Endothelial cell of umbilical vein (primary cell): ENCODE data around the gene MEA1. TPM values are rescaled to one million over a fixed set of nuclear protein-coding genes. Genes with fewer than 3 reads are reported as not detected.
A peak's percentile ranks its signal among the peaks of the same experiment; 100 is the strongest.

ENCODE experiments used
- BruUV-seq: library from RNA; stranded (reverse); fragments of 400-500 nt; replicated peaks from 2 replicates; lab custom pipeline; 2021; lab: Mats Ljungman, UMichigan
- CTCF ChIA-PET: fragments of 300-600, 350-600 bp; sonication (Branson Sonifier 250); formaldehyde crosslinking; loops from one replicate; lab custom pipeline; 2021; ENCODE audit warnings: antibody characterized with exemption, inconsistent platforms; lab: Charles Lee
- POLR2A ChIA-PET: fragments of 300-600, 350-600 bp; sonication (Branson Sonifier 250); formaldehyde crosslinking; loops from one replicate; lab custom pipeline; 2021; ENCODE audit warnings: antibody characterized with exemption, inconsistent platforms; lab: Charles Lee
- DNase-seq: peaks from one replicate; pipeline ENCODE4 v3.0.0-alpha.2; 2011; ENCODE audit warnings: low read depth, low spot score
- FAIRE-seq: peaks from 2 replicates; lab custom pipeline; 2011; peaks lifted over from hg19 to GRCh38; lab: Jason Lieb, UNC
- H2AFZ ChIP-seq: 2 replicates; pipeline ENCODE4 v1.6.0; 2012; ENCODE audit warnings: low read depth, low read length, control low read depth, inconsistent platforms
- H3K27ac ChIP-seq: 2 replicates; pipeline ENCODE4 v1.5.1; 2011; ENCODE audit warnings: low read depth, mild to moderate bottlenecking, control low read depth, low read length, moderate library complexity; ENCODE audit not compliant: insufficient read depth
- H3K27me3 ChIP-seq, 2 experiments: 2 replicates each; pipeline versions ENCODE4 v1.6.0 to v1.6.1; 2011; ENCODE audit warnings: low read length in 2 of 2, mixed read lengths in 1 of 2; ENCODE audit not compliant: control insufficient read depth in 2 of 2, insufficient read depth in 2 of 2
- H3K36me3 ChIP-seq, 2 experiments: 2 replicates in 1 of 2; 3 replicates in 1 of 2; pipeline ENCODE4 v1.5.1; 2011; ENCODE audit warnings: low read length in 2 of 2, mild to moderate bottlenecking in 1 of 2, moderate library complexity in 1 of 2; ENCODE audit not compliant: control insufficient read depth in 2 of 2, insufficient read depth in 2 of 2; ENCODE audit errors: extremely low read depth in 1 of 2
- H3K4me1 ChIP-seq: 3 replicates; pipeline ENCODE4 v1.5.1; 2011; ENCODE audit warnings: mild to moderate bottlenecking, low read length; ENCODE audit not compliant: control insufficient read depth, insufficient read depth; ENCODE audit errors: extremely low read depth
- H3K4me2 ChIP-seq: 2 replicates; pipeline ENCODE4 v1.6.1; 2011; ENCODE audit warnings: low read length, control low read depth, mixed read lengths; ENCODE audit not compliant: insufficient read depth
- H3K4me3 ChIP-seq, 3 experiments: fragments of 200-600 bp in 1 of 3; sonication (generic), shearing (Covaris generic) in 1 of 3; replicated peaks in 1 of 3; 2 replicates each; pipeline ENCODE4 v1.5.1; 2011 to 2016; ENCODE audit warnings: control low read depth in 3 of 3, low read length in 3 of 3, mild to moderate bottlenecking in 2 of 3, inconsistent platforms in 1 of 3, low read depth in 1 of 3, moderate library complexity in 1 of 3; ENCODE audit not compliant: insufficient read depth in 1 of 3
- H3K79me2 ChIP-seq: 2 replicates; pipeline ENCODE4 v1.6.0; 2012; ENCODE audit warnings: low read length, inconsistent platforms; ENCODE audit not compliant: control insufficient read depth, insufficient read depth
- H3K9ac ChIP-seq: replicated peaks from 2 replicates; pipeline ENCODE3; 2011; ENCODE audit warnings: low read length, control low read depth; ENCODE audit not compliant: insufficient read depth; ENCODE audit errors: extremely low read depth
- H3K9me1 ChIP-seq: replicated peaks from 3 replicates; pipeline ENCODE4 v1.6.0; 2011; ENCODE audit warnings: mild to moderate bottlenecking, low read length; ENCODE audit not compliant: control insufficient read depth, insufficient read depth; ENCODE audit errors: extremely low read depth
- H3K9me3 ChIP-seq: replicated peaks from 2 replicates; pipeline ENCODE4 v1.5.1; 2012; ENCODE audit warnings: low read length, inconsistent platforms; ENCODE audit not compliant: control insufficient read depth, insufficient read depth
- H4K20me1 ChIP-seq: replicated peaks from 2 replicates; pipeline ENCODE3; 2011; ENCODE audit warnings: mild to moderate bottlenecking, low read length; ENCODE audit not compliant: control insufficient read depth, insufficient read depth; ENCODE audit errors: extremely low read depth
- CTCF ChIP-seq, 2 donors: IDR thresholded peaks; 1 replicate in 1 of 2; 2 replicates in 1 of 2; pipeline ENCODE4 v1.5.1; 2011; ENCODE audit warnings: low read length in 2 of 2, mild to moderate bottlenecking in 2 of 2, moderate library complexity in 2 of 2, control low read depth in 1 of 2, inconsistent platforms in 1 of 2, low read depth in 1 of 2; ENCODE audit not compliant: insufficient read depth in 1 of 2; ENCODE audit errors: extremely low read depth in 1 of 2
- EZH2 ChIP-seq: IDR thresholded peaks from 2 replicates; pipeline ENCODE4 v1.6.1; 2012; ENCODE audit warnings: borderline replicate concordance, low read depth, mild to moderate bottlenecking, moderate library complexity, low read length, inconsistent platforms; ENCODE audit not compliant: severe bottlenecking
- GATA2 ChIP-seq: IDR thresholded peaks from 2 replicates; pipeline ENCODE4 v1.7.0; 2011; ENCODE audit warnings: low read depth, mild to moderate bottlenecking, moderate library complexity, mixed read lengths, low read length; ENCODE audit not compliant: insufficient read length, insufficient read depth
- JUN ChIP-seq: IDR thresholded peaks from 2 replicates; pipeline ENCODE4 v1.6.1; 2011; ENCODE audit warnings: borderline replicate concordance, low read depth; ENCODE audit not compliant: insufficient read length, insufficient read depth
- MAX ChIP-seq: IDR thresholded peaks from 2 replicates; pipeline ENCODE4 v1.6.1; 2011; ENCODE audit not compliant: insufficient read depth, insufficient read length
- MYC ChIP-seq: IDR thresholded peaks from one replicate; pipeline ENCODE4 v1.6.1; 2011; ENCODE audit warnings: mild to moderate bottlenecking, low read depth, low read length
- POLR2A ChIP-seq: IDR thresholded peaks from 2 replicates; pipeline ENCODE4 v1.6.1; 2012; ENCODE audit warnings: low read depth, mild to moderate bottlenecking, control low read depth, low read length
- POLR2AphosphoS5 ChIP-seq: IDR thresholded peaks from 2 replicates; pipeline ENCODE4 v1.6.1; 2012; ENCODE audit warnings: low read depth, mild to moderate bottlenecking, control low read depth, low read length, moderate library complexity; ENCODE audit not compliant: insufficient read depth
- dilution Hi-C: fragments of 300-500 bp; cut with MboI; formaldehyde crosslinking; loops from one replicate; pipeline ENCODE4 v1.15.0; 2019; ENCODE audit warnings: low sequenced_read_pairs; ENCODE audit not compliant: extremely low pct_ligation_motif_present
- intact Hi-C: fragments of 100-400 bp; cut with micrococcal nuclease; formaldehyde crosslinking; loops from one replicate; pipeline ENCODE4 v1.10.0; 2022
- polyA plus RNA-seq, 4 experiments: library from polyadenylated mRNA; depleted of rRNA in 3 of 4; stranded (reverse) in 3 of 4; unstranded in 1 of 4; fragments of >200 nt; gene quantifications; 2 replicates each; pipeline versions ENCODE4 v1.2.1 to v1.2.3, GENCODE V29; 2011 to 2012; ENCODE audit warnings: missing spikeins in 1 of 4
- total RNA-seq: library from RNA; stranded (reverse); gene quantifications from 2 replicates; pipeline ENCODE4 v1.2.3, GENCODE V29; 2021

MEA1 gene
- total and polyA plus RNA-seq, 2 donors (not counting 3 experiments of a cell fraction or from before 2014, with no cell fraction given), result 62.5 to 69.5 TPM

- DNase-seq, result peak; percentile 53
- peak overlapping the region; percentile 8 for H2AFZ ChIP-seq
- POLR2A ChIA-PET, result interaction anchor here (0.6 to 0.8 kb wide), 2 partner anchors 39 kb away, joined by 6 to 7 read pairs; partner anchors contain the start of genes KLHDC3 and MEA1
Measured at GRCh38 chr6:43052842-43053544, 39.2 kb upstream of the MEA1 start.

More at GRCh38 chr6:43052842-43053544, 39.2 kb upstream of the MEA1 start:
- Histone ChIP-seq H3K36me3 (peaks cover 0 to 13% of the 10 kb centered on the region in 2 experiments), H3K4me1 (peaks cover 9% of the 10 kb centered on the region), H3K79me2 (peaks cover 4% of the 10 kb centered on the region), H3K4me2 (peak overlapping the region; percentile 44), H3K9me3 (no peaks in the 10 kb centered on the region), H3K27ac (peak overlapping the region; percentile 82), H3K27me3 (no peaks in the 10 kb centered on the region), H3K9me1 (no peaks in the 10 kb centered on the region), H4K20me1 (no peaks in the 10 kb centered on the region), H3K4me3 (peak overlapping the region; percentile 30 to 64 (median 40)), H3K9ac (peak overlapping the region; percentile 81)
- intact Hi-C loops, result loop anchor here (1.0 to 2.0 kb wide), 3 partner anchors 32 to 68 kb away; partner anchors contain the start of genes KLHDC3, PPP2R5D and RRP36
- BruUV-seq, result TSS peak; percentile 44
- TF ChIP-seq MYC, result no peak
- TF ChIP-seq POLR2AphosphoS5, result no peak
- no peak for TF ChIP-seq CTCF (IDR thresholded peaks at IDR 0.05; ENCODE audit: extremely low read depth in 1 of 2, insufficient read depth in 1 of 2, low read depth in 1 of 2, low read length in 2 of 2)
- no peak for TF ChIP-seq GATA2
- TF ChIP-seq POLR2A, result no peak
- TF ChIP-seq MAX, result no peak
- TF ChIP-seq JUN, result no peak
- no peak for TF ChIP-seq EZH2
- FAIRE-seq, result peak; percentile 69
- CTCF ChIA-PET, result interaction anchor here (0.9 to 1.4 kb wide), 4 partner anchors 31 to 91 kb away, joined by 4 to 5 read pairs (median 5); partner anchors contain the start of genes KLHDC3, MEA1, PEX6 and RRP36
- dilution Hi-C loops, result no loop called here
